Measurements from ENCODE around the gene OR13C8. TPM values are rescaled to one million over a fixed set of nuclear protein-coding genes. Genes with fewer than 3 reads are reported as not detected.
"Not testable (repeated sequence)": the region's sequence is repeated elsewhere in the genome, so short reads cannot be mapped to it uniquely, and the experiment has no call there.

The OR13C8 gene, protein sequence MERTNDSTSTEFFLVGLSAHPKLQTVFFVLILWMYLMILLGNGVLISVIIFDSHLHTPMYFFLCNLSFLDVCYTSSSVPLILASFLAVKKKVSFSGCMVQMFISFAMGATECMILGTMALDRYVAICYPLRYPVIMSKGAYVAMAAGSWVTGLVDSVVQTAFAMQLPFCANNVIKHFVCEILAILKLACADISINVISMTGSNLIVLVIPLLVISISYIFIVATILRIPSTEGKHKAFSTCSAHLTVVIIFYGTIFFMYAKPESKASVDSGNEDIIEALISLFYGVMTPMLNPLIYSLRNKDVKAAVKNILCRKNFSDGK
- not detected for total RNA-seq

DNA sequence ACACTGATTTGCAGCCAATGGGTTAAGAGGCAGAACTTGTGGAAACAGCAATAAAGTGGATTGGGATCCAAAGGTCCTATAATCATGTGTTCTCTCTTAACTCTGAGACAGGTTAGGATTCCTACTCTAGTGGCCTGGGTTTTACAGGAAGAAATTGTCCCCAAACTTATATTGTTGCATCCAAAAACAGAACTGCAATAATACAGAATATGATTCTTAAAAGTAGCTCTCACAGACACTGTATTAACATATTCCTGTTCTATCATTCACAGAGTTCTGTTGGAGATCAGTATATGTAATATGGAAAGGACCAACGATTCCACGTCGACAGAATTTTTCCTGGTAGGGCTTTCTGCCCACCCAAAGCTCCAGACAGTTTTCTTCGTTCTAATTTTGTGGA is at the start of gene OR13C8:
TSS of gene OR13C8 (plus strand) at position 301 of the 400 bp plus-strand sequence. CDS start at position 301, 0 bp downstream.
- no peak for ATAC-seq

GRCh38 chr9:104520241-104520640 is 48.7 kb upstream of the OR13C8 start:
- ATAC-seq, result not testable (repeated sequence)

- ATAC-seq, result no peak
These were observed 41.9 kb upstream of the OR13C8 start, which contains the start of gene OR13C4 for GRCh38 chr9:104527109-104527508. Gene OR13C4, minus strand, starts transcription at chr9:104527209. Its CDS starts 0 bp downstream, at chr9:104527209.

DNA sequence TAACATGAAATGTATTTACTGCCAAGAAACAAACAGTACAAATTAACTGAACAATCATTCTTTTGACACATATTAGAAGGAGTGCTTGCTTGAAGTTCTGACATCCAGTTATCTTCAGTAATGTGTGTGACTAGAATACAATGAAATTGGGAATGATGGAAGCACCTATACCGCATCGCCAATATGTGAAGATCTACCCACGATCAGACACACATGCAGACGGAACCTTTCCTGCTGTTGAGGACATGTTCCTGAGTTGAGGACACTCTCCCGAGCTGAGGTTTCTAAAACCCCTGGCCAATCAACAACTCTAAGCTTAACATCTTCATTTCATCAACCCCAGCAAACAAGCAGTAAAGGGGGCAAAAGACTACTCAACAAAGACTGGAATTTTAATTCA is 32.2 kb upstream of the OR13C8 start, which contains the start of gene OR13C3:
TSS of gene OR13C3 (minus strand) at position 101 of the 400 bp plus-strand sequence. CDS start 133 bp downstream, outside the sequence.
- no peak for ATAC-seq

- no peak for ATAC-seq
These were observed 29.7 kb upstream of the OR13C8 start for GRCh38 chr9:104539275-104539674.

- no peak for ATAC-seq
These were observed 24.3 kb upstream of the OR13C8 start for GRCh38 chr9:104544644-104545043.

DNA sequence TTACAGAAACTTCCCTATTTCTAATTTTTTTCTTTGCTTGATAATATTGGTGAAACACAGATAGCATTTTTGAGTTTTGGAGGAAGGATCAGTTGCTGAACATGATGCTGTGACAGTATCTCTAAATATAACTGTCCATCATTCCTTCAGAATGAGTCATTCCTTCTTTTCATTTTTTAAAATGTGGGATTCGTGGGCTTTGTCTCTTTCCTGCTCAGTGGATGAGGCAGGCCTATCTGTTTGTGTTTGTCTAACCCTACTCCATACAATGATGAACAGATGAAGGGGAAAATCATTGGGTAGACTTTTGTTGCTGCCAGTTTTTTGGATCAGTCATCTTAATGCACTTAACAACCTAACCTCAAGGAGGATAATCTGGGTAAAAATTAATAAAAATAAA is 15.7 kb upstream of the OR13C8 start:
- no peak for ATAC-seq

DNA sequence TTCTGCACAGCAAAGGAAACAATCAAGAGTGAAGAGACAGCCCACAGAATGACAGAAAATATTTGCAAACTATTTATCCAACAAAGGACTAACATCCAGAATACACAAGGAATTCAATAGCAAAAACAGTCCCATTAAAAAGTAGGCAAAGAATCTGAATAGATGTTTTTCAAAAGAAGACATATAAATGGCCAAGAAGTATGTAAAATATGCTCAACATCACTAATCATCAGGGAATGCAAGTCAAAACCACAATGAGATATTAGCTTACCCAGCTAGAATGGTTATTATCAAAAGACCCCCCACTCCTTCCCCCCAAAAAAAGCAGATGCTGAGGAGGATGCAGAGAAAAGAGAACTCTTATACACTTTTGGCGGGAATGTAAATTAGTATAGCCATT is 13.4 kb upstream of the OR13C8 start:
- ATAC-seq, result no peak

DNA sequence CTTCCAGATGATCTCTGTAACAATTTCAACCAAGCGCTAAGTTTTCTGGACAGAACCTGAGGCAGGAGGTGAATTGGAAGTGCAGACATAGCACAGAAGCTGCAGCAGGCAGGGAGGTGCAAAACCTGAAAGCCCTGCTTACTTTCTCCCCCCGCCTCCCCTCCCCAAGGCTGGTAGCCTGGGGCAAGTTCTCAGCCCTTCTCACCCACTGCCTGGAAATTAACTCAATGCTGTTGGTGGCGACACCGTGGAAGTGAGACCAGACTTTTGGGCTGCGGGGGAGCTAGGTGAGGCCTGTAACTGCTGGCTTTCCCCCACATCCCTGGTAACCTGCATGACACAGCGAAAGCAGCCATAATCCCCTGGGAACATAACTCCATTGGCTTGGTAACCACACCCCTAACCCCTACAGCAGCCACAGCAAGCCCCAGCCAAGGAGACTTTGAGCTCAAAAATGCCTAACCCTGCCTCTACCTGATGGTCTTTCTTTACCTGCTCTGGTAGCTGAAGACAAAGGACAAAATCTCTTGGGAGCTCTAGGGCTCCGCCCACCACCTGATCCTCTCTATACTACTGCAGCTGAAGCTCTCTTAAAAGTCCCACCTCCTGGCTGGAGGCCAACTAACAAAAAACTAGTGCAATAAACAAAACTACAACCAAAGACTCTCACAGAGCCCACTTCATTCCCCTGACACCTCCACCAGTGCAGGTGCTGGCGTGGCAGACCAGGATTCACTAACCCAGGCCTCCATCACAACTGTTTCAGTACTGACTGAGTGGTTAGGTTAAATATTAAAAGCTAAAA is 11.9 kb upstream of the OR13C8 start:
- no peak for ATAC-seq

- no peak for ATAC-seq
These were observed 4.6 kb upstream of the OR13C8 start for GRCh38 chr9:104564358-104564757.

- ATAC-seq, result no peak
These were observed 3.6 kb downstream of the OR13C8 start for GRCh38 chr9:104572612-104573011.

GRCh38 chr9:104575456-104575855 is 6.5 kb downstream of the OR13C8 start:
- ATAC-seq, result no peak

GRCh38 chr9:104577263-104577662 is 8.3 kb downstream of the OR13C8 start:
- no peak for ATAC-seq

- no peak for ATAC-seq
These were observed 11.6 kb downstream of the OR13C8 start for GRCh38 chr9:104580562-104580961.

- ATAC-seq, result no peak
These were observed 17.7 kb downstream of the OR13C8 start for GRCh38 chr9:104586496-104587180.

- ATAC-seq, result no peak
These were observed 20.7 kb downstream of the OR13C8 start for GRCh38 chr9:104589626-104590025.

GRCh38 chr9:104598749-104599148 is 29.8 kb downstream of the OR13C8 start:
- ATAC-seq, result not testable (repeated sequence)

GRCh38 chr9:104599313-104599712 is 30.3 kb downstream of the OR13C8 start, which contains the start of gene OR13C5:
Gene OR13C5, minus strand, starts transcription at chr9:104599413. Its CDS starts 0 bp downstream, at chr9:104599413.
- not testable (repeated sequence) for ATAC-seq

GRCh38 chr9:104604801-104605200 is 35.8 kb downstream of the OR13C8 start:
- no peak for ATAC-seq

- ATAC-seq, result not testable (repeated sequence)
These were observed 36.6 kb downstream of the OR13C8 start, which contains the start of gene OR13C2 for GRCh38 chr9:104605527-104605926. Gene OR13C2, minus strand, starts transcription at chr9:104605627. Its CDS starts 0 bp downstream, at chr9:104605627.

DNA sequence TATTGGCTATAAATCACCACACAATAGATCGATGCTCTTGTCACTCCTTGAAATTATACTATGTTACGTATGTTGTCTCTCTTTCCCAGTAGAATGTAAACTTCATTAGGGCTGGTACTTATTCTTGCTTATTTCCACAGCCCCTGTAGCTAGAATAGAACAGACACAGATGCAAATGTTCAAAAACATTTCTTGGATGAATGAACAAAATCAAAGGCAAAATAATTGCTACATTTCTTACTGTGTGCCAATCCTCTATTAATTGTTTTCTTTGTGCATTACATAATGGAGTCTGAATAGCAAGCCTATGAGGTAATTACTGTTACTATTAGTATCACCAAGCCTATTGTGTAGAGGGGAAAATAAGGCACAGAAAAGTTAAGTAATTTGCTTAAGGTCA is 37.2 kb downstream of the OR13C8 start:
- no peak for ATAC-seq

- ATAC-seq, result no peak
These were observed 39.4 kb downstream of the OR13C8 start for GRCh38 chr9:104608336-104608735.

DNA sequence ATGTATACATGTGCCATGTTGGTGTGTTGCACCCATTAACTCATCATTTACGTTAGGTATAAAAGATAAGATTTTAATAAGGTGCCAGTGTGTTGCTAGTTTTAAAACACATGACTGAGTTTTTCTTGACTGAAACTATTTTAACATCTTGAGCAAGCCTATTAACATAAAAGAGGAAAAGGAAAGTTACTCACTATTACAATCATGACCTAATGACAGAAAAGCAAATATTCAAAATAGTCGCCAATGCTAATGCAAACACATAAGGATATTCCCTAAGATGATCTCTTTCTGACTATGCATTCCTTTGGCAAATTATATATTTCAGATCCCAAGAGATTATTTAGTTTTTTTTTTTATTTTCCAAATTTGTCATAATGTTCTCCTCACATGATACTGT is 42.2 kb downstream of the OR13C8 start:
- no peak for ATAC-seq
